HepG2 (cell line): ENCODE measurements around the gene RGP1. TPM values are rescaled to one million over a fixed set of nuclear protein-coding genes. Genes with fewer than 3 reads are reported as not detected.

Experiments used
- CBX5 ChIP-seq: sonication (generic); formaldehyde crosslinking; IDR thresholded peaks from 2 replicates; pipeline ENCODE4 v1.4.0; 2020; ENCODE audit warnings: missing genetic modification reagents, borderline replicate concordance
- CHD4 ChIP-seq: fragments of 200-600 bp; sonication (generic); IDR thresholded peaks from 2 replicates; pipeline ENCODE4 v1.7.0; 2017; ENCODE audit warnings: mild to moderate bottlenecking, low read length, borderline replicate concordance
- HNRNPK ChIP-seq: fragments of 200-400 bp; formaldehyde crosslinking; IDR thresholded peaks from 2 replicates; pipeline ENCODE4 v1.6.1; 2018; ENCODE audit warnings: low read length, low read depth, moderate library complexity, mild to moderate bottlenecking; ENCODE audit not compliant: poor library complexity, severe bottlenecking
- NR3C1 ChIP-seq: sonication (generic); formaldehyde crosslinking; IDR thresholded peaks from 2 replicates; pipeline ENCODE4 v1.4.0; 2020; ENCODE audit warnings: missing genetic modification reagents
- SIN3A ChIP-seq: IDR thresholded peaks from 2 replicates; pipeline ENCODE4 v1.6.1; 2011; ENCODE audit warnings: low read depth, mild to moderate bottlenecking, control low read depth, low read length, borderline replicate concordance
- ZNF337 ChIP-seq: sonication (generic); formaldehyde crosslinking; IDR thresholded peaks from 2 replicates; pipeline ENCODE4 v1.5.1; 2020; ENCODE audit warnings: missing genetic modification reagents, low read depth, mild to moderate bottlenecking, borderline replicate concordance
- polyA plus RNA-seq, 8 experiments: library from polyadenylated mRNA; depleted of rRNA in 3 of 8; stranded (reverse) in 7 of 8; unstranded in 1 of 8; fragments of >200 nt; fragmentation: Illumina TruSeq in 4 of 8; extraction: Trizol in 4 of 8; gene quantifications; 2 replicates each; pipeline versions ENCODE4 v1.2.1 to v1.2.3, GENCODE V29; 2011 to 2016; ENCODE audit warnings: low read depth in 4 of 8, missing spikeins in 1 of 8, mixed read lengths in 1 of 8; ENCODE audit not compliant: insufficient read depth in 1 of 8
- total RNA-seq, 5 experiments: library from RNA; depleted of rRNA; stranded (reverse); fragments of >200 nt; fragmentation: Illumina TruSeq; extraction: Trizol; gene quantifications; 2 replicates each; pipeline ENCODE4 v1.2.3, GENCODE V29; 2016; ENCODE audit warnings: low read depth in 1 of 5
- TF ChIP-seq, protein P1 (sequence below): sonication (generic); formaldehyde crosslinking; IDR thresholded peaks from 2 replicates; pipeline ENCODE4 v1.5.0; 2020; ENCODE audit warnings: missing genetic modification reagents
- TF ChIP-seq, protein P2 (sequence below): sonication (generic); formaldehyde crosslinking; IDR thresholded peaks from 2 replicates; pipeline ENCODE4 v1.4.0; 2020; ENCODE audit warnings: missing genetic modification reagents, borderline replicate concordance
- TF ChIP-seq, protein P3 (sequence below): sonication (generic); formaldehyde crosslinking; IDR thresholded peaks from 2 replicates; pipeline ENCODE4 v1.8.1; 2022; ENCODE audit warnings: mild to moderate bottlenecking, missing genetic modification reagents
- TF ChIP-seq, protein P4 (sequence below): fragments of 450-650 bp; IDR thresholded peaks from 2 replicates; pipeline ENCODE4 v1.6.1; 2017; ENCODE audit warnings: mild to moderate bottlenecking
- TF ChIP-seq, protein P5 (sequence below): sonication (generic); formaldehyde crosslinking; IDR thresholded peaks from 2 replicates; pipeline ENCODE4 v1.4.0; 2020; ENCODE audit warnings: missing genetic modification reagents, borderline replicate concordance
- TF ChIP-seq, protein P6 (sequence below): sonication (generic); formaldehyde crosslinking; IDR thresholded peaks from 2 replicates; pipeline ENCODE4; 2020; ENCODE audit warnings: missing genetic modification reagents, mild to moderate bottlenecking, borderline replicate concordance

The RGP1 gene
- total and polyA plus RNA-seq, 2 of the 13 experiments (the other 11 are each of a cell fraction or from before 2014, with no cell fraction given), result 12.7 to 21.0 TPM

DNA sequence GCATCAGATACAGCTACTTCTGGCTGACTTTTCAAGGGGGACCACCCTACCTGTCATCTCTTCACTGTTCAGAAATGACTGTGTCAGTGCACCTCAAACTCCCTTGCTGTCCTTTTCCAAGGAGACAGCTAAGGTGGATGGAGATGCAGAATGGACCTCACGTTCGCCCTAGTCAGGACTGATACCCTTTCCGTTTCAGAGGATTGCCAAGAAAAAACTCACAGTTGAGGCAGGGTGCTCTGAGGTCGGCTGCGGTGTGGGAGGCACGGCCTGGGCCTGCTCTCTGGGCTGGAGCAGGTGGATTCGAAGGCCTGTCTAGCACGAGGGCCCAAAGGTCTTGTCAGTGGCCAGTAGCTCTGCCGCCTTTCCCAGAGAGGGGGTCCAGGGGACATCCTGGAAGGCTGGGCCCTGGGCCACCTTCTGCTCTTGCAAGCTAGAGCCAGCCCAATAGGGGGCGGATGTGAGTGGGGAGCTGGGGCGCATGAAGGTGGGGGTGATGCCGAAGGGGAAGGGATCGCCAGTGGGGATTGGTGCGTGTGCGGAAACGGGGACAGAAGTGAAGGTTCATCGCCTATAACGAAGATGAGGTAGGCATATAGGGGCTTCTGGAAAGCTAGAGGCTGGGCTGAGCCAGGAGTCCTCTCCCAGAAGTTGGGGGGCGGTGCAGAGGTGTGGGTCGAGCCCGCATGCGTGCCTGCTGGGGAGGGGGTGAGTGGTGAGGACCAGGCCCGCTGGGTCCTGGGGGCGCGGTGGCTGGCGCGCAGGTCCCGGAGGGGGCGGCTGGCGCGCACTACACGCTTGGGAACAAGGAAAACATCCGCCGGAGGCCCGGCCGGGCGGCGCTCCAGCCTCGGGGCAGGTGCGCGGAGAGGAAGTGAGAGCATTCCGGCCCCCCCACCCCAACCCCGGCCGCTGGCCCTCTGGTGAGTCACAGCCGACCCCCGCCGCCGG is 7.5 kb downstream of the RGP1 start (continued):
- TF ChIP-seq, protein P1, sequence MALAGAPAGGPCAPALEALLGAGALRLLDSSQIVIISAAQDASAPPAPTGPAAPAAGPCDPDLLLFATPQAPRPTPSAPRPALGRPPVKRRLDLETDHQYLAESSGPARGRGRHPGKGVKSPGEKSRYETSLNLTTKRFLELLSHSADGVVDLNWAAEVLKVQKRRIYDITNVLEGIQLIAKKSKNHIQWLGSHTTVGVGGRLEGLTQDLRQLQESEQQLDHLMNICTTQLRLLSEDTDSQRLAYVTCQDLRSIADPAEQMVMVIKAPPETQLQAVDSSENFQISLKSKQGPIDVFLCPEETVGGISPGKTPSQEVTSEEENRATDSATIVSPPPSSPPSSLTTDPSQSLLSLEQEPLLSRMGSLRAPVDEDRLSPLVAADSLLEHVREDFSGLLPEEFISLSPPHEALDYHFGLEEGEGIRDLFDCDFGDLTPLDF (CRISPR knock-in tag), result peak; percentile 82
- TF ChIP-seq CBX5 (CRISPR knock-in tag) (peak; percentile 32; the same call in 1 of the 2 replicates), SIN3A (no peak), HNRNPK (peak; percentile 81), NR3C1 (CRISPR knock-in tag) (no peak), CHD4 (no peak), ZNF337 (CRISPR knock-in tag) (no peak)
- TF ChIP-seq, protein P2, sequence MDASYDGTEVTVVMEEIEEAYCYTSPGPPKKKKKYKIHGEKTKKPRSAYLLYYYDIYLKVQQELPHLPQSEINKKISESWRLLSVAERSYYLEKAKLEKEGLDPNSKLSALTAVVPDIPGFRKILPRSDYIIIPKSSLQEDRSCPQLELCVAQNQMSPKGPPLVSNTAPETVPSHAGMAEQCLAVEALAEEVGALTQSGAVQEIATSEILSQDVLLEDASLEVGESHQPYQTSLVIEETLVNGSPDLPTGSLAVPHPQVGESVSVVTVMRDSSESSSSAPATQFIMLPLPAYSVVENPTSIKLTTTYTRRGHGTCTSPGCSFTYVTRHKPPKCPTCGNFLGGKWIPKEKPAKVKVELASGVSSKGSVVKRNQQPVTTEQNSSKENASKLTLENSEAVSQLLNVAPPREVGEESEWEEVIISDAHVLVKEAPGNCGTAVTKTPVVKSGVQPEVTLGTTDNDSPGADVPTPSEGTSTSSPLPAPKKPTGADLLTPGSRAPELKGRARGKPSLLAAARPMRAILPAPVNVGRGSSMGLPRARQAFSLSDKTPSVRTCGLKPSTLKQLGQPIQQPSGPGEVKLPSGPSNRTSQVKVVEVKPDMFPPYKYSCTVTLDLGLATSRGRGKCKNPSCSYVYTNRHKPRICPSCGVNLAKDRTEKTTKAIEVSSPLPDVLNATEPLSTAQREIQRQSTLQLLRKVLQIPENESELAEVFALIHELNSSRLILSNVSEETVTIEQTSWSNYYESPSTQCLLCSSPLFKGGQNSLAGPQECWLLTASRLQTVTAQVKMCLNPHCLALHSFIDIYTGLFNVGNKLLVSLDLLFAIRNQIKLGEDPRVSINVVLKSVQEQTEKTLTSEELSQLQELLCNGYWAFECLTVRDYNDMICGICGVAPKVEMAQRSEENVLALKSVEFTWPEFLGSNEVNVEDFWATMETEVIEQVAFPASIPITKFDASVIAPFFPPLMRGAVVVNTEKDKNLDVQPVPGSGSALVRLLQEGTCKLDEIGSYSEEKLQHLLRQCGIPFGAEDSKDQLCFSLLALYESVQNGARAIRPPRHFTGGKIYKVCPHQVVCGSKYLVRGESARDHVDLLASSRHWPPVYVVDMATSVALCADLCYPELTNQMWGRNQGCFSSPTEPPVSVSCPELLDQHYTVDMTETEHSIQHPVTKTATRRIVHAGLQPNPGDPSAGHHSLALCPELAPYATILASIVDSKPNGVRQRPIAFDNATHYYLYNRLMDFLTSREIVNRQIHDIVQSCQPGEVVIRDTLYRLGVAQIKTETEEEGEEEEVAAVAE (CRISPR knock-in tag), result no peak; the same call in 1 of the 2 replicates
- TF ChIP-seq, protein P3, sequence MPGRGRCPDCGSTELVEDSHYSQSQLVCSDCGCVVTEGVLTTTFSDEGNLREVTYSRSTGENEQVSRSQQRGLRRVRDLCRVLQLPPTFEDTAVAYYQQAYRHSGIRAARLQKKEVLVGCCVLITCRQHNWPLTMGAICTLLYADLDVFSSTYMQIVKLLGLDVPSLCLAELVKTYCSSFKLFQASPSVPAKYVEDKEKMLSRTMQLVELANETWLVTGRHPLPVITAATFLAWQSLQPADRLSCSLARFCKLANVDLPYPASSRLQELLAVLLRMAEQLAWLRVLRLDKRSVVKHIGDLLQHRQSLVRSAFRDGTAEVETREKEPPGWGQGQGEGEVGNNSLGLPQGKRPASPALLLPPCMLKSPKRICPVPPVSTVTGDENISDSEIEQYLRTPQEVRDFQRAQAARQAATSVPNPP, result no peak; the same call in 1 of the 2 replicates
- TF ChIP-seq, protein P4, sequence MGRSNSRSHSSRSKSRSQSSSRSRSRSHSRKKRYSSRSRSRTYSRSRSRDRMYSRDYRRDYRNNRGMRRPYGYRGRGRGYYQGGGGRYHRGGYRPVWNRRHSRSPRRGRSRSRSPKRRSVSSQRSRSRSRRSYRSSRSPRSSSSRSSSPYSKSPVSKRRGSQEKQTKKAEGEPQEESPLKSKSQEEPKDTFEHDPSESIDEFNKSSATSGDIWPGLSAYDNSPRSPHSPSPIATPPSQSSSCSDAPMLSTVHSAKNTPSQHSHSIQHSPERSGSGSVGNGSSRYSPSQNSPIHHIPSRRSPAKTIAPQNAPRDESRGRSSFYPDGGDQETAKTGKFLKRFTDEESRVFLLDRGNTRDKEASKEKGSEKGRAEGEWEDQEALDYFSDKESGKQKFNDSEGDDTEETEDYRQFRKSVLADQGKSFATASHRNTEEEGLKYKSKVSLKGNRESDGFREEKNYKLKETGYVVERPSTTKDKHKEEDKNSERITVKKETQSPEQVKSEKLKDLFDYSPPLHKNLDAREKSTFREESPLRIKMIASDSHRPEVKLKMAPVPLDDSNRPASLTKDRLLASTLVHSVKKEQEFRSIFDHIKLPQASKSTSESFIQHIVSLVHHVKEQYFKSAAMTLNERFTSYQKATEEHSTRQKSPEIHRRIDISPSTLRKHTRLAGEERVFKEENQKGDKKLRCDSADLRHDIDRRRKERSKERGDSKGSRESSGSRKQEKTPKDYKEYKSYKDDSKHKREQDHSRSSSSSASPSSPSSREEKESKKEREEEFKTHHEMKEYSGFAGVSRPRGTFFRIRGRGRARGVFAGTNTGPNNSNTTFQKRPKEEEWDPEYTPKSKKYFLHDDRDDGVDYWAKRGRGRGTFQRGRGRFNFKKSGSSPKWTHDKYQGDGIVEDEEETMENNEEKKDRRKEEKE, result no peak
- TF ChIP-seq, protein P5, sequence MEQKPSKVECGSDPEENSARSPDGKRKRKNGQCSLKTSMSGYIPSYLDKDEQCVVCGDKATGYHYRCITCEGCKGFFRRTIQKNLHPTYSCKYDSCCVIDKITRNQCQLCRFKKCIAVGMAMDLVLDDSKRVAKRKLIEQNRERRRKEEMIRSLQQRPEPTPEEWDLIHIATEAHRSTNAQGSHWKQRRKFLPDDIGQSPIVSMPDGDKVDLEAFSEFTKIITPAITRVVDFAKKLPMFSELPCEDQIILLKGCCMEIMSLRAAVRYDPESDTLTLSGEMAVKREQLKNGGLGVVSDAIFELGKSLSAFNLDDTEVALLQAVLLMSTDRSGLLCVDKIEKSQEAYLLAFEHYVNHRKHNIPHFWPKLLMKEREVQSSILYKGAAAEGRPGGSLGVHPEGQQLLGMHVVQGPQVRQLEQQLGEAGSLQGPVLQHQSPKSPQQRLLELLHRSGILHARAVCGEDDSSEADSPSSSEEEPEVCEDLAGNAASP, result no peak
- TF ChIP-seq, protein P6, sequence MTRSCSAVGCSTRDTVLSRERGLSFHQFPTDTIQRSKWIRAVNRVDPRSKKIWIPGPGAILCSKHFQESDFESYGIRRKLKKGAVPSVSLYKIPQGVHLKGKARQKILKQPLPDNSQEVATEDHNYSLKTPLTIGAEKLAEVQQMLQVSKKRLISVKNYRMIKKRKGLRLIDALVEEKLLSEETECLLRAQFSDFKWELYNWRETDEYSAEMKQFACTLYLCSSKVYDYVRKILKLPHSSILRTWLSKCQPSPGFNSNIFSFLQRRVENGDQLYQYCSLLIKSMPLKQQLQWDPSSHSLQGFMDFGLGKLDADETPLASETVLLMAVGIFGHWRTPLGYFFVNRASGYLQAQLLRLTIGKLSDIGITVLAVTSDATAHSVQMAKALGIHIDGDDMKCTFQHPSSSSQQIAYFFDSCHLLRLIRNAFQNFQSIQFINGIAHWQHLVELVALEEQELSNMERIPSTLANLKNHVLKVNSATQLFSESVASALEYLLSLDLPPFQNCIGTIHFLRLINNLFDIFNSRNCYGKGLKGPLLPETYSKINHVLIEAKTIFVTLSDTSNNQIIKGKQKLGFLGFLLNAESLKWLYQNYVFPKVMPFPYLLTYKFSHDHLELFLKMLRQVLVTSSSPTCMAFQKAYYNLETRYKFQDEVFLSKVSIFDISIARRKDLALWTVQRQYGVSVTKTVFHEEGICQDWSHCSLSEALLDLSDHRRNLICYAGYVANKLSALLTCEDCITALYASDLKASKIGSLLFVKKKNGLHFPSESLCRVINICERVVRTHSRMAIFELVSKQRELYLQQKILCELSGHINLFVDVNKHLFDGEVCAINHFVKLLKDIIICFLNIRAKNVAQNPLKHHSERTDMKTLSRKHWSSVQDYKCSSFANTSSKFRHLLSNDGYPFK (CRISPR knock-in tag), result 0 out of 2 replicates have a peak, but pooled peaks have one; percentile 13
